HuH-7.5 (cell line): ENCODE data around the gene ATP6V0B.

Experiments used
- DNase-seq: peaks from one replicate; pipeline ENCODE4 v3.0.0; 2011; ENCODE audit warnings: low spot score

The ATP6V0B gene

DNA sequence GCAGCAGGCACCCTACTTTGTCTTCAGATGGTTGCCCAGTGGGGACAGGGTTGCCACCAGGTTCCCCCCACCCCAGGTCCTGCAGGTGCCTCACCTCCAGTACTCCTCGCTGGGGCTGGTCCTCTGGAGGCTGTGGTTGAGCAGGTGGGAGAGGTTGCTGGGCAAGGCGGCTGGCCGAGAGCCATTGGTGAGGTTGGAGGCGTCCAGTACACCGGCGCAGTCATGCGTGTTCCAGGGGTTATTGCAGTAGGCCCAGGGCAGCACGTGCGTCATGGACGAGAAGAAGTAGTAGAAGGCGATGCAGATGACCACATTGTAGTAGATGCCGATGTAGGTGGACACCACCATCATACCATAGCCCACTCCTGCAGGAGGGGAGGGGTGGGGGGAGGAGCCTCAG lies 33.5 kb downstream of the ATP6V0B start:
- DNase-seq = no peak

DNA sequence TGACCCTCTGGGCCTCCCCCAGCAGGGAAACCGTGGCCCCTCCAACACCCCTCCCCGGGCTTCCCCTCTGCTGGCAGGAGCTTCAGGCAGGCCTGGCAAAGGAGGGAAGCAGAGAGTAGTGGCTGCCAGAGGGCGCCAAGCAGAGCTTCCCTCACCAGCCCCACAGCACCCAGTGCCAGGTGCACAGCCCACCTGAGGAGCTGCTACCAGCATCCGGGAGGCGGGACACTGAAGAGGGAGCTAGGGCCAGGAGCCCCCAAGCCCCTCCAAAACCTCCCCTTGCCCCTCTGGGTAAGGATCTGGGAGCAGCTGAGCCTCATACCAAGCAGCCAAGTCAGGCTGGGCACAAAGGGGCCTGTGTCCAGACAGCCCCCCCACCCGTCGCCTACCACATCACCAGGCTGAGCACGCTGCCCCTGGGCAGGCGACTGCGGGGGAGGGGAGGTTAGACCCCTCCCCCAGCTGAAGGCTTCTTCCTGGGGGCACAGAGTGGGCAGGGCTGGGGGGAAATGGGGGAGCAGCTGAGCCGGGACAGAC lies 36.2 kb downstream of the ATP6V0B start:
- no peak for DNase-seq

GRCh38 chr1:44012404-44012803 lies 37.6 kb downstream of the ATP6V0B start:
- no peak for DNase-seq

- no peak for DNase-seq
Observed at GRCh38 chr1:44012941-44013609, 38.3 kb downstream of the ATP6V0B start.

DNA sequence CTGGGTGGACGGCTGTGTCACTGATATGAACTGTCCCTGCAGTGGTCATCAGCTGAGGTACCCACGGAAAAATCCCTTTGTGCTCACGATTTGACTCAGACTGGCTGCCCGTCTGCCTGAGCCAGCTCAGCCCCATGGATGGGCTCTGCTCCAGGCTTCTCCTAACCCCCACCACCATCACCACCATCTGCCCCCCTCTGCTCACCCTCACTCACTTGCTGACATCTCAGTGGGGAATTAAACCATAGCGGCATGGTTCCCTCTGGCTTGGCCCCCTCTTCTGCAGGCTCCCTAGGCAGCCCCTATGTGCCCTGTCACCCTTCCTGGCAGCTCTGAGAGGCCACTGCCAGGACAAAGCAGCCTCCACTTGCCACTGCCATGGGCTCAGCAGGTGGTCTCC lies 39.2 kb downstream of the ATP6V0B start:
- no peak for DNase-seq

DNA sequence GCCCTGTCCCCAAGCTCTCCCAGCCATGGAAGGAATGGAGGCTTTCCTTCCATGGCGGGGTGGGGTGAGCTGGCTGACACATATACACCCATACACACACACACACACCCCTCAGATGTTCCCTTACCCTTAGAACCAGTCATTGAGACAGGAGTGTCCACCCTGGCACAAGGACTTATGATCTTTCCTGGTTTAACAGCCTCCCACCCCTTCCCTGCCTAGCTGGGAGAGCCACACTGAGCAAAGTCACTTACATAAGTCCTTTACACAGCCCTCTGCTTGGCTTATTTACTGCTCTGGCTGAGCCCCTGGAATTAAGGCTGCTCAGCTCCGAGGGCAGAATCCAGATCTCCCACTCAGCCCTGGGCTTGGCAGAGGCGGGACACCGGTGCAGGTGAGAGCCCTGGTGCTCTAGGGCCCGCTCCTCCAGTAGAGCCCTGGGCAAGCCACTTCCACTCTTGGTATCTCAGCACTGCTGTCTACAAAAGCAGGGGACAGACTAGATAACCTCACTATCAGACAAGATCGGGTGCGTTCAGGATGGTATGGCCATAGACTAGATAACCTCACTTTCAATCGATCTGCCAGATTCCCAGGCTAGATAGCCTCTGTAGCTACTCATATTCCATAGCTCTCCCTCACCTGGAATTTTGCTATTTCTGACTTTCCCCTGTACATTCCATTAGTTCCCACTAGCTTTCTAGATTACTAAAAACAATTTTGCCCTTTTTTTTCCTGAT lies 39.8 kb downstream of the ATP6V0B start:
- no peak for DNase-seq

DNA sequence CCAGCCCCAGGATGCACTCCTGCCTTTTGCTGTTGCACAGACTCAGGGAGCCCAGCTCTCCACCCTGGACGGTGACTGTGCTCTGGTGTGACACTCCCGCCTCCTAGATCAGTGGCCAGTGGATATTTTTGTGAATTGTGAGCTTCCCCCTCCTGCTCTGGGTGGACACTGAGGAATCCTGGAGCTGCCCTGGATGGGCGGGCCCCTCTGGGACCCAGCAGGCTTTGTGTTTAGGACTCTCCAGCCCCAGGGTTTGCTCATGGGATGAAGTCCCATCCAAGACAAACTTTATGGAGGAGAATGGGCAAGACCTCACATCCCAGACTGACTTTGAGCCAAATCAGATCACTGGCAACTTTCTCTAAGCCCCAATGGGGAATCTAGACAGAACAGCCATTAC lies 40.4 kb downstream of the ATP6V0B start:
- no peak for DNase-seq

GRCh38 chr1:44016041-44016889 lies 41.5 kb downstream of the ATP6V0B start:
- DNase-seq = no peak

GRCh38 chr1:44016890-44017400 lies 42.2 kb downstream of the ATP6V0B start:
- no peak for DNase-seq

- DNase-seq = no peak
Observed at GRCh38 chr1:44019466-44019948, 44.7 kb downstream of the ATP6V0B start.

DNA sequence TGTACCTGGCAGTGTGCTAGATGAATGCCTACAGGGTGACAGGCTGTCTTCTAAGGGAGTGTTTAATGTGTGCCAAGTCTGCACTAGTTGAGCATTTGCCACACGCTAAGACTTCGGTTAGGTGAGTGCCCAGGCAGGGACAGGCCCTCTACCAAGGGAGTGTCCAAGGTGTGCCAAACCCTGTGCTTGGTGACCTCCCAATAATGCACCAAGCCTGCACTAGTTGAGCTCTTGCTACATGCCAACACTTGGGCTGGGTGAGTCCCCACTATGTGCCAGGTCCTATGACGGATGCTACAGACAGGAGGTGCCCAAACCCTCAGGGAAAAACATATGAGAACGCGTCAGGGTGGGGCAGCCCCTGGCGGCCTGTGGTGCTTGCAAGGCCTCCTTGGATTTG lies 45.7 kb downstream of the ATP6V0B start:
- no peak for DNase-seq

DNA sequence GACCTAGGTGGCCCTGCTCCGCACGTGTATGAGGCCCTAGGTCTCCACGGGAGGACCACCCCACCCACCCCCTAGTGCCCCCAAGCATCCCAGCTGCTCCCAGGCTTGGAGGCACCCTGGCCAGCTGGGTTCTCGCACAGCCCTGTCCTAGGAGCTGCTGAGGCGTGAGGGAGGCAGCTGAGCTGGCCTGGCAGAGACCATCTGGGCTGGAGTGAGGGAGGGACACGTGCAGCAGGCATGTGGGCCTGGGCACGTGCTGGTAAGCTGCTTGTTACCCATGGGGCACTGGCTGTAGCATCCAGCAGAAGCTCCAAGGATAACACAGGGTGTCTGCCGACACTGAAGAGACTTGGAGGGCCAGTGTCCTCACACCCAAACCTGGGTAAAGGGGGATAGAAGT lies 46.4 kb downstream of the ATP6V0B start:
- DNase-seq = no peak

DNA sequence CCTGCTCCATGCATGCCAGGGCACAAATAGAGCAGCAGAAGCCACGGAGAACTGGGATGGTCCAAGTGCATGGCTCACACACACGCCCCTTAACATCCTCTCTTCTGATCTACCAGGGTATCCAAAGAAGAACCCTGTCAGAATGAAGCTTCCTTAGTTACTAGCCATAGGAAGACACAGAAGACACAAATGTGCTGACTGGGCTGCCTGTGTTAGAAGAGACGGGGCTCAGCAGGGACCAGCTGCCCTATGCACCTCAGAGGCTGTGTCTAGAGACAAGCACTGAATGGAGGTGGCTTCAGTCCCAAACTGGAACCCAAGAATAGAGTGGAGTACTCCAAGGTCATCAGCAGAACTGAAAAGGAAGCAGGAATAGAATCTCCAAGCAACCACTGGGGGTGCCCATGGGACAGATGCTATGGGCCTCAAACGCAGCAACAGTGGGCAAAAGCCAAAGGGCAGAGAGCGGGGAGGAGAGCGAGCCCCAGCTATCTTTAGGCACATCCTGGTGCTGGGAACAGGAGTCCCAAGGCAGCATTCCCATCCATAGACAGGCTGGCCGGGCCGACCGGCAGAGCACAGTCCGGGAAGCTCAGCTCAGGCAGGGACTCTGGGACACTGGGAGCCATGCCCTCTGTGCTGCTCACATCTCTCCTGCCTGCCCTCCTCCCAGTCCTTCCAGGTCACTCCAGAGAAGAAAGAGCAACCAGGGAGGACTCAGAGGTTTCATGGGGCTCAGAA lies 47.0 kb downstream of the ATP6V0B start:
- no peak for DNase-seq

- DNase-seq = no peak
Observed at GRCh38 chr1:44024031-44024902, 49.5 kb downstream of the ATP6V0B start.

- no peak for DNase-seq
Observed at GRCh38 chr1:44024903-44025525, 50.3 kb downstream of the ATP6V0B start.

DNA sequence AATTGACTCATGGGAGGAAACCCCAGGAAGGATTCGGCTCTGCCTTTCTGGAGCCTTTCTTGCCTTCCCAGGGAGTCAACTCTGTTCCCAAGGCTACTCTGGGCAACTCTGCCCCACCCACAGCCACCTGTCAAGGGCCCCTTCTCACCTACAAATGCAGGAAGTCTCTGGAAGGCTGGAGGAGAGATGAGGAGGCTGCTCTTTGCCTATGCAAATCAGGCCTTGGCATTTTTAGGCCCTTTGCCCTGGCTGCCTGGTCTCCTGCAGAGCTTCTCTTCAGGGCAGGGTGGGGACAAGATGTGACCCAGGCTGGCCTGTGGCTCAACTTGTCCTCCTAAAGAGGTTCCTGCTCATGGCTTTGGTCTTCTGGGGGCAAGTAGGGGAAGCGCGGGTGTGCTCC lies 51.1 kb downstream of the ATP6V0B start:
- DNase-seq = no peak

GRCh38 chr1:44027320-44027719 lies 52.6 kb downstream of the ATP6V0B start:
- no peak for DNase-seq
